IMR-90 (cell line): ENCODE measurements around the gene JAKMIP1. TPM values are rescaled to one million over a fixed set of nuclear protein-coding genes. Genes with fewer than 3 reads are reported as not detected.

Experiments
- ATAC-seq: fragments of 200-7000 bp; cut with Tn5 transposase; 2 replicates; pipeline ENCODE4 v1.9.1; 2020; ENCODE audit warnings: low read depth, mild to moderate bottlenecking, moderate library complexity
- BruUV-seq: library from RNA; stranded (reverse); fragments of 400-500 nt; replicated peaks from 2 replicates; lab custom pipeline; 2021; lab: Mats Ljungman, UMichigan
- CTCF ChIA-PET: fragments of 300-600 bp; formaldehyde crosslinking; extraction: SDS; loops from one replicate; lab custom pipeline; 2021; ENCODE audit warnings: antibody characterized with exemption; lab: Yijun Ruan, JAX
- POLR2A ChIA-PET: fragments of 300-600 bp; sonication (Branson Sonifier 250); formaldehyde crosslinking; loops from one replicate; lab custom pipeline; 2022; ENCODE audit warnings: antibody characterized with exemption; ENCODE audit not compliant: unreplicated experiment; lab: Charles Lee
- DNase-seq: peaks from one replicate; pipeline ENCODE4 v3.0.0; 2013
- H2AFZ ChIP-seq: replicated peaks from 2 replicates; pipeline ENCODE3; 2013; ENCODE audit warnings: low read length, mild to moderate bottlenecking; ENCODE audit not compliant: poor library complexity
- H2AK5ac ChIP-seq: 2 replicates; pipeline ENCODE4 v1.6.1; 2013; ENCODE audit warnings: low read depth, low read length, inconsistent platforms
- H2AK9ac ChIP-seq: replicated peaks from 2 replicates; pipeline ENCODE3; 2013; ENCODE audit warnings: mild to moderate bottlenecking, low read depth, low read length, moderate library complexity; ENCODE audit not compliant: poor library complexity
- H2BK120ac ChIP-seq: 2 replicates; pipeline ENCODE4 v1.6.1; 2013; ENCODE audit warnings: low read depth, low read length, inconsistent platforms
- H2BK15ac ChIP-seq: 3 replicates; pipeline ENCODE4 v1.6.1; 2013; ENCODE audit warnings: low read depth, low read length, inconsistent platforms
- H2BK20ac ChIP-seq: 2 replicates; pipeline ENCODE4 v1.6.1; 2013; ENCODE audit warnings: low read depth, mild to moderate bottlenecking, inconsistent platforms, low read length, moderate library complexity
- H2BK5ac ChIP-seq: 2 replicates; pipeline ENCODE4 v1.6.1; 2013; ENCODE audit warnings: mild to moderate bottlenecking, low read depth, low read length, inconsistent platforms; ENCODE audit not compliant: poor library complexity, severe bottlenecking
- H3K14ac ChIP-seq: replicated peaks from 2 replicates; pipeline ENCODE4 v1.6.1; 2013; ENCODE audit warnings: low read depth, low read length, inconsistent platforms
- H3K18ac ChIP-seq: 2 replicates; pipeline ENCODE4 v1.6.1; 2013; ENCODE audit warnings: low read depth, low read length, control low read depth
- H3K23ac ChIP-seq: 2 replicates; pipeline ENCODE4 v1.6.1; 2013; ENCODE audit warnings: low read depth, low read length, inconsistent platforms
- H3K27ac ChIP-seq: 2 replicates; pipeline ENCODE4 v1.5.1; 2013; ENCODE audit warnings: mild to moderate bottlenecking, control low read depth, low read length; ENCODE audit not compliant: insufficient read depth
- H3K27me3 ChIP-seq: 2 replicates; pipeline ENCODE4 v1.6.1; 2013; ENCODE audit warnings: low read length; ENCODE audit not compliant: control insufficient read depth, insufficient read depth
- H3K36me3 ChIP-seq: 2 replicates; pipeline ENCODE4 v1.6.1; 2013; ENCODE audit warnings: low read length, mixed read lengths; ENCODE audit not compliant: control insufficient read depth, insufficient read depth
- H3K4ac ChIP-seq: 2 replicates; pipeline ENCODE4 v1.6.1; 2013; ENCODE audit warnings: low read depth, low read length, inconsistent platforms
- H3K4me1 ChIP-seq: 2 replicates; pipeline ENCODE4 v1.6.1; 2013; ENCODE audit warnings: low read length, mixed read lengths; ENCODE audit not compliant: control insufficient read depth, insufficient read depth
- H3K4me2 ChIP-seq: 2 replicates; pipeline ENCODE4 v1.6.1; 2013; ENCODE audit warnings: low read depth, mild to moderate bottlenecking, control low read depth, low read length, moderate library complexity
- H3K4me3 ChIP-seq: 2 replicates; pipeline ENCODE4 v1.5.1; 2013; ENCODE audit warnings: low read depth, mild to moderate bottlenecking, control low read depth, low read length, moderate library complexity; ENCODE audit not compliant: insufficient read depth
- H3K56ac ChIP-seq: 2 replicates; pipeline ENCODE4 v1.6.1; 2013; ENCODE audit warnings: low read length, inconsistent platforms; ENCODE audit not compliant: insufficient read depth; ENCODE audit errors: extremely low read depth
- H3K79me1 ChIP-seq, 2 experiments: 2 replicates each; pipeline ENCODE4 v1.6.1; 2013; ENCODE audit warnings: low read length in 2 of 2, inconsistent platforms in 1 of 2, low read depth in 1 of 2
- H3K9ac ChIP-seq: 2 replicates; pipeline ENCODE4 v1.6.1; 2013; ENCODE audit warnings: low read depth, low read length, control low read depth
- H3K9me1 ChIP-seq: 2 replicates; pipeline ENCODE4 v1.6.1; 2013; ENCODE audit warnings: low read length, inconsistent platforms; ENCODE audit not compliant: insufficient read depth
- H3K9me3 ChIP-seq: 2 replicates; pipeline ENCODE4 v1.6.1; 2013; ENCODE audit warnings: low read length; ENCODE audit not compliant: control insufficient read depth, insufficient read depth
- H4K20me1 ChIP-seq: 2 replicates; pipeline ENCODE4 v1.6.1; 2013; ENCODE audit warnings: low read length, inconsistent platforms; ENCODE audit not compliant: insufficient read depth
- H4K5ac ChIP-seq: 2 replicates; pipeline ENCODE4 v1.6.1; 2013; ENCODE audit warnings: mild to moderate bottlenecking, low read depth, low read length, control low read depth
- H4K8ac ChIP-seq, 2 experiments: 2 replicates each; pipeline ENCODE4 v1.6.1; 2013; ENCODE audit warnings: low read depth in 2 of 2, low read length in 2 of 2, control low read depth in 1 of 2, inconsistent platforms in 1 of 2
- H4K91ac ChIP-seq: 2 replicates; pipeline ENCODE4 v1.6.1; 2013; ENCODE audit warnings: low read depth, low read length, inconsistent platforms; ENCODE audit not compliant: insufficient read depth
- BHLHE40 ChIP-seq: fragments of 150-350 bp; IDR thresholded peaks from 2 replicates; pipeline ENCODE4 v1.6.1; 2016; ENCODE audit warnings: mild to moderate bottlenecking, low read depth, low read length
- CEBPB ChIP-seq: IDR thresholded peaks from 2 replicates; pipeline ENCODE4 v1.6.1; 2012; ENCODE audit warnings: low read depth, low read length, improper control_type of control experiment
- CHD1 ChIP-seq: IDR thresholded peaks from 2 replicates; pipeline ENCODE4 v1.6.1; 2012; ENCODE audit warnings: low read depth, low read length, improper control_type of control experiment
- ELK1 ChIP-seq: fragments of 150-350 bp; IDR thresholded peaks from 2 replicates; pipeline ENCODE4 v1.6.1; 2016; ENCODE audit warnings: low read depth, mild to moderate bottlenecking, low read length, moderate library complexity, borderline replicate concordance
- FOS ChIP-seq: fragments of 150-350 bp; IDR thresholded peaks from 2 replicates; pipeline ENCODE4 v1.6.1; 2016; ENCODE audit warnings: low read depth, low read length
- MAFK ChIP-seq: IDR thresholded peaks from 2 replicates; pipeline ENCODE4 v1.6.1; 2012; ENCODE audit warnings: low read depth, low read length, improper control_type of control experiment
- MAZ ChIP-seq: IDR thresholded peaks from 2 replicates; pipeline ENCODE4 v1.6.1; 2012; ENCODE audit warnings: low read depth, mild to moderate bottlenecking, low read length, improper control_type of control experiment, moderate library complexity, borderline replicate concordance
- MXI1 ChIP-seq: IDR thresholded peaks from 2 replicates; pipeline ENCODE4 v1.6.1; 2012; ENCODE audit warnings: low read depth, mild to moderate bottlenecking, low read length, moderate library complexity, borderline replicate concordance
- NFE2L2 ChIP-seq: fragments of 150-350 bp; IDR thresholded peaks from 2 replicates; pipeline ENCODE4 v1.6.1; 2016; ENCODE audit warnings: low read depth, mild to moderate bottlenecking, low read length
- POLR2A ChIP-seq: IDR thresholded peaks from 2 replicates; pipeline ENCODE4 v1.6.1; 2012; ENCODE audit warnings: mild to moderate bottlenecking, low read depth, low read length
- RAD21 ChIP-seq: IDR thresholded peaks from 2 replicates; pipeline ENCODE4 v1.6.1; 2012; ENCODE audit warnings: low read length, improper control_type of control experiment
- RCOR1 ChIP-seq: IDR thresholded peaks from 2 replicates; pipeline ENCODE4 v1.6.1; 2012; ENCODE audit warnings: mild to moderate bottlenecking, low read length, improper control_type of control experiment; ENCODE audit not compliant: insufficient replicate concordance
- RFX5 ChIP-seq: IDR thresholded peaks from 2 replicates; pipeline ENCODE4 v1.8.0; 2012; ENCODE audit warnings: low read depth, mild to moderate bottlenecking, low read length, moderate library complexity
- SMC3 ChIP-seq: fragments of 150-350 bp; IDR thresholded peaks from 2 replicates; pipeline ENCODE4 v1.6.1; 2016; ENCODE audit warnings: low read depth, mild to moderate bottlenecking, antibody characterized with exemption, low read length, moderate library complexity
- USF2 ChIP-seq: fragments of 150-350 bp; IDR thresholded peaks from 2 replicates; pipeline ENCODE4 v1.6.1; 2017; ENCODE audit warnings: mild to moderate bottlenecking, antibody characterized with exemption, low read length, low read depth
- WGBS, 2 experiments: methylation state at CpG; one replicate each; pipeline versions ENCODE4 v1.1.5 to v1.1.7; 2013; ENCODE audit warnings: missing lambda C conversion rate in 2 of 2; ENCODE audit not compliant: insufficient read length in 1 of 2; ENCODE audit errors: extremely low coverage in 2 of 2; 5-methylcytosine and 5-hydroxymethylcytosine counted together
- dilution Hi-C: fragments of 300-500 bp; cut with HindIII; formaldehyde crosslinking; loops from one replicate; pipeline ENCODE4 v1.14.3; 2018; ENCODE audit warnings: low sequenced_read_pairs; ENCODE audit not compliant: unreplicated experiment
- in situ Hi-C: fragments of 300-500 bp; cut with MboI; formaldehyde crosslinking; loops from 3 replicates; pipeline ENCODE4 v1.14.3; 2019; ENCODE audit warnings: low sequenced_read_pairs, inconsistent platforms, mixed read lengths
- intact Hi-C: fragments of 100-400 bp; cut with micrococcal nuclease; formaldehyde crosslinking; loops from 2 replicates; pipeline ENCODE4 v1.10.0; 2022
- polyA plus RNA-seq, 3 experiments: library from polyadenylated mRNA; depleted of rRNA; stranded (reverse); fragments of >200 nt; gene quantifications; 2 replicates each; pipeline ENCODE4 v1.2.3, GENCODE V29; 2012; ENCODE audit warnings: low replicate concordance in 1 of 3
- total RNA-seq: library from RNA; depleted of rRNA; stranded (reverse); fragments of >200 nt; gene quantifications from 2 replicates; pipeline ENCODE4 v1.2.3, GENCODE V29; 2012
- TF ChIP-seq, protein P1 (sequence below): conservative IDR thresholded peaks from 2 replicates; pipeline ENCODE4 v1.5.1; 2012; ENCODE audit warnings: mild to moderate bottlenecking, low read depth, low read length, improper control_type of control experiment

JAKMIP1 gene
- total and polyA plus RNA-seq, 2 of the 4 experiments (the other 2 are of a cell fraction), result not detected

- WGBS, 2 experiments, result no CpG with 5 or more reads among the region's 12 CpGs
- no TSS peak for BruUV-seq
- Histone ChIP-seq H3K4me3 (no peak overlapping the region), H3K18ac (no peak overlapping the region), H3K27me3 (no peaks in the 10 kb centered on the region), H3K4me1 (no peaks in the 10 kb centered on the region), H3K4me2 (no peak overlapping the region), H3K36me3 (no peaks in the 10 kb centered on the region), H3K56ac (no peak overlapping the region), H3K9me1 (no peaks in the 10 kb centered on the region), H2AFZ (no peak overlapping the region), H4K20me1 (no peaks in the 10 kb centered on the region), H3K9ac (no peak overlapping the region), H2BK15ac (no peak overlapping the region), H2AK5ac (no peak overlapping the region), H4K5ac (no peak overlapping the region), H2BK120ac (no peak overlapping the region), H4K8ac (no peak overlapping the region), H2BK5ac (no peak overlapping the region), H3K4ac (no peak overlapping the region), H2BK20ac (no peak overlapping the region), H2AK9ac (no peak overlapping the region), H3K14ac (no peak overlapping the region), H3K79me1 (no peaks in the 10 kb centered on the region), H3K23ac (no peak overlapping the region), H3K9me3 (peaks cover 44% of the 10 kb centered on the region), H3K27ac (no peak overlapping the region), H4K91ac (no peak overlapping the region)
- CTCF ChIA-PET, result no interaction called here
- DNase-seq (no peak), ATAC-seq (no peak)
- TF ChIP-seq USF2 (no peak), SMC3 (no peak), POLR2A (no peak), CHD1 (no peak), NFE2L2 (no peak), MAZ (no peak), RCOR1 (no peak), ELK1 (no peak), MXI1 (no peak), RFX5 (no peak), MAFK (no peak), BHLHE40 (no peak), CEBPB (no peak), RAD21 (no peak), FOS (no peak)
- TF ChIP-seq, protein P1, sequence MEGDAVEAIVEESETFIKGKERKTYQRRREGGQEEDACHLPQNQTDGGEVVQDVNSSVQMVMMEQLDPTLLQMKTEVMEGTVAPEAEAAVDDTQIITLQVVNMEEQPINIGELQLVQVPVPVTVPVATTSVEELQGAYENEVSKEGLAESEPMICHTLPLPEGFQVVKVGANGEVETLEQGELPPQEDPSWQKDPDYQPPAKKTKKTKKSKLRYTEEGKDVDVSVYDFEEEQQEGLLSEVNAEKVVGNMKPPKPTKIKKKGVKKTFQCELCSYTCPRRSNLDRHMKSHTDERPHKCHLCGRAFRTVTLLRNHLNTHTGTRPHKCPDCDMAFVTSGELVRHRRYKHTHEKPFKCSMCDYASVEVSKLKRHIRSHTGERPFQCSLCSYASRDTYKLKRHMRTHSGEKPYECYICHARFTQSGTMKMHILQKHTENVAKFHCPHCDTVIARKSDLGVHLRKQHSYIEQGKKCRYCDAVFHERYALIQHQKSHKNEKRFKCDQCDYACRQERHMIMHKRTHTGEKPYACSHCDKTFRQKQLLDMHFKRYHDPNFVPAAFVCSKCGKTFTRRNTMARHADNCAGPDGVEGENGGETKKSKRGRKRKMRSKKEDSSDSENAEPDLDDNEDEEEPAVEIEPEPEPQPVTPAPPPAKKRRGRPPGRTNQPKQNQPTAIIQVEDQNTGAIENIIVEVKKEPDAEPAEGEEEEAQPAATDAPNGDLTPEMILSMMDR, result no peak
- dilution Hi-C loops, result no loop called here
- POLR2A ChIA-PET, result no interaction called here
- in situ Hi-C loops, result no loop called here
- intact Hi-C loops, result no loop called here
Measured at GRCh38 chr4:6062133-6062532, 138.2 kb downstream of the JAKMIP1 start.
